ENCODE data around the gene CCNC.

DNA sequence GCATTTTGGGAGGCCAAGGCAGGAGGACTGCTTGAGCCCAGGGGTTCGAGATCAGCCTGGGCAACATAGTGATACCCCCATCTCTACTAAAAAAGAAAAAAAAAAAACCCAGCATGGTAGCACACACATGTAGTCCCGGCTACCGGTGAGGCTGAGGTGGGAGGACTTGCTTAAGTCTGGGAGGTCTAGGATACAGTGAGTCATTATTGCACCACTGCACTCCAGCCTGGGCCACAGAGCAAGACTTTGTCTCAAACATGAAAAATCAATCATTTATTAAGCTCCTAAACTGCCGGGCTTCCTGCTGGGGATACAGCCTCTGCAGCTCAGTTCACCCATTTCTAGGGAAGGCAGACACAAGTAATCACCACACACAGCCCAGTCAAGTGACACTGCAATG lies 45.9 kb downstream of the CCNC start:
- TF ChIP-seq ZNF324 (tag by site-specific recombination; IDR thresholded peaks at IDR 0.05) (no peak), ZNF670 (tag by site-specific recombination; IDR thresholded peaks at IDR 0.05; ENCODE audit: low read depth) (no peak), YY1 (tag by site-specific recombination; IDR thresholded peaks at IDR 0.05) (no peak)
- TF ChIP-seq, protein P1, sequence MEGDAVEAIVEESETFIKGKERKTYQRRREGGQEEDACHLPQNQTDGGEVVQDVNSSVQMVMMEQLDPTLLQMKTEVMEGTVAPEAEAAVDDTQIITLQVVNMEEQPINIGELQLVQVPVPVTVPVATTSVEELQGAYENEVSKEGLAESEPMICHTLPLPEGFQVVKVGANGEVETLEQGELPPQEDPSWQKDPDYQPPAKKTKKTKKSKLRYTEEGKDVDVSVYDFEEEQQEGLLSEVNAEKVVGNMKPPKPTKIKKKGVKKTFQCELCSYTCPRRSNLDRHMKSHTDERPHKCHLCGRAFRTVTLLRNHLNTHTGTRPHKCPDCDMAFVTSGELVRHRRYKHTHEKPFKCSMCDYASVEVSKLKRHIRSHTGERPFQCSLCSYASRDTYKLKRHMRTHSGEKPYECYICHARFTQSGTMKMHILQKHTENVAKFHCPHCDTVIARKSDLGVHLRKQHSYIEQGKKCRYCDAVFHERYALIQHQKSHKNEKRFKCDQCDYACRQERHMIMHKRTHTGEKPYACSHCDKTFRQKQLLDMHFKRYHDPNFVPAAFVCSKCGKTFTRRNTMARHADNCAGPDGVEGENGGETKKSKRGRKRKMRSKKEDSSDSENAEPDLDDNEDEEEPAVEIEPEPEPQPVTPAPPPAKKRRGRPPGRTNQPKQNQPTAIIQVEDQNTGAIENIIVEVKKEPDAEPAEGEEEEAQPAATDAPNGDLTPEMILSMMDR (tag by site-specific recombination; IDR thresholded peaks at IDR 0.05): no peak
- TF ChIP-seq, protein P2, sequence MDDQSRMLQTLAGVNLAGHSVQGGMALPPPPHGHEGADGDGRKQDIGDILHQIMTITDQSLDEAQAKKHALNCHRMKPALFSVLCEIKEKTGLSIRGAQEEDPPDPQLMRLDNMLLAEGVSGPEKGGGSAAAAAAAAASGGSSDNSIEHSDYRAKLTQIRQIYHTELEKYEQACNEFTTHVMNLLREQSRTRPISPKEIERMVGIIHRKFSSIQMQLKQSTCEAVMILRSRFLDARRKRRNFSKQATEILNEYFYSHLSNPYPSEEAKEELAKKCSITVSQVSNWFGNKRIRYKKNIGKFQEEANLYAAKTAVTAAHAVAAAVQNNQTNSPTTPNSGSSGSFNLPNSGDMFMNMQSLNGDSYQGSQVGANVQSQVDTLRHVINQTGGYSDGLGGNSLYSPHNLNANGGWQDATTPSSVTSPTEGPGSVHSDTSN (CRISPR knock-in tag; IDR thresholded peaks at IDR 0.05): no peak

All from HEK293 (cell line).